Left lobe of liver (tissue), 2 donors: ENCODE measurements around the gene KLHDC4. TPM values are rescaled to one million over a fixed set of nuclear protein-coding genes. Genes with fewer than 3 reads are reported as not detected.
A peak's percentile ranks its signal among the peaks of the same experiment; 100 is the strongest.
"Not testable (repeated sequence)": the region's sequence is repeated elsewhere in the genome, so short reads cannot be mapped to it uniquely, and the experiment has no call there.

Source experiments
- ATAC-seq: fragments of 200-7000 bp; cut with Tn5 transposase; one replicate; pipeline ENCODE4 v1.9.1; 2020; ENCODE audit warnings: mild to moderate bottlenecking, moderate library complexity
- DNase-seq: peaks from one replicate; pipeline ENCODE4 v3.0.0-alpha.2; 2020; ENCODE audit warnings: low spot score
- total RNA-seq: library from RNA; stranded (reverse); gene quantifications from one replicate; pipeline ENCODE4 v1.2.1, GENCODE V29; 2021
- donor health status: DM: no; HTN: no; CAD: no; lungs with moderate emphysema.
- donor health status: DM: no; HTN: yes; CAD: no.

Gene KLHDC4
- total RNA-seq, 1 donor from 2014 or later = 17.2 TPM

DNA sequence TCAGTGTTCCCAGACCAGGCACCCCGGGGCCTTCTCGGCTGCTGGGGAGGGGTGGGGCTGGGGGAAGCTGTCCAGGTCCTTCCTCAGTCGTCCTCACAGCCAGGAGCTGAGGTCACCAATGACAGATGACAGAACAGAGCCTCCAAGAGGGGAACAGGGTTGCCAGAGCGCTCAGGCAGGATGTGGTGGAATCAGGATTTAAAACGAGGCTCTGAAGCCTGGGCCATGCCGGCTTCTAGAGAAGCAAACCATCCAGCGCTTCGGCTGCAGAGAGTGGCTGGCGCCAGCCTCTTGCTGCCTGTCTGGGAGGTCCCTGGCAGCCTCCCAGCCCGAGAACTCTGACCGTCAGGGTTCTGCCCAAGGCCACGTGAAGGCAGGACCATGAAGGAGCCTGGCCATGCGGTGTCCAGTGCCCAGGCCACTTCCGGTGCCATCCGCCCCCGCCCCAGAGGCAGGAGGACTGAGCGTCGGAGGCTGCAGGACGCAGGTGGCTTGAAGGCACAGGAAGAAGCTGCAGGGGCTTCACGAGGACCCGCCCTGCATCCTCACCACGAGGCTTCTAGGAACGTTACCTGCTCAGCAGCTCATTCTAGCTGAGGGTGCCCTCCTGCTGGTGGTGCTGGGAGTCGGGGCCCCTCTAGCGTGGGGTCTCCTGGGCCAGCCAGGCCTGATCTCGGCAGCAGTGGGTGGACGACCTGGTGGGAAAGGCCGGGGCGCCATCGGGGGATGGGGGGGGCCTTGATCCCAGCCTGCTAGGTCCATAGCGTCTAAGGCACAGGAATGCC lies 78.5 kb downstream of the KLHDC4 start:
- DNase-seq = no peak
- ATAC-seq = no peak

DNA sequence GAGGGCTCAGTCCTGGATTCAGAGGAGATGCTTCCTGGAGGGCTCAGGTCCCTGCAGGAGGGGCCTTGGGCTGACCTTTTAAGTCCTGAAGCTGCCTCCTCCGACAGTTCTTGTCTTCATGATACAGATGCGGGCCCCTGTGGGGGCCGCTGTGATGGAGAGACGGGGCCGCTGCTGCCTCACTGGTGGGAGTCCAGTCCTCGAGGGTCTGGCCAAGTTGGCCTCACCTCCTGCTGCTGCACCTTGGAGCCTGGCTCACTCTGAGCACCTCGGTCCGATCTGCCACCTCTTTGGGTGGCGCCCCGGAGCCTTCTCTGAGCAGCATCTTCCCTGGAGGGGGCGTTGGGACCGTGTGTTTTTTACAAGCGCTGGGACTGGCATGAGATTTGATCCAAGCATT lies 79.1 kb downstream of the KLHDC4 start:
- no peak for DNase-seq
- ATAC-seq = no peak

GRCh38 chr16:87685766-87686165 lies 80.0 kb downstream of the KLHDC4 start:
- no peak for DNase-seq

DNA sequence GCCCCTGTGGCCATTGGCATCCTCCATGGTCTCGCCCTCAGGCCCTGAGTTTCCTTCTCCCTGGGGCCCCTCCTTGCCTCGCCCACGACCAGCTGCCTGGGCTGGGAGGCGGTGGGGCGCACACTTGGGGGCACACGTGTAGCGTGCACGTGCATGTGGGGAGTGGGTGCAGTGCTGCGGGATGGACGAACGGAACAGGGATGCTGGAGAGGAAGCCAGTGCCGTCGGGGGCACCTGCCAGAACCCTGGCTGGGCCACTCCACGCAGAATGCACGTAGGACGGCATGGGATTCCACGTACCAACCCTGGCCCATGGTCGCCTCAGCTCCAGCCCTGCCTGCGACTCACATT lies 80.4 kb downstream of the KLHDC4 start:
- ATAC-seq (no peak), DNase-seq (no peak)

More at GRCh38 chr16:87685766-87686165, 80.0 kb downstream of the KLHDC4 start:
- no peak for ATAC-seq

GRCh38 chr16:87684711-87685404 lies 80.9 kb downstream of the KLHDC4 start:
- DNase-seq (no peak), ATAC-seq (no peak)

DNA sequence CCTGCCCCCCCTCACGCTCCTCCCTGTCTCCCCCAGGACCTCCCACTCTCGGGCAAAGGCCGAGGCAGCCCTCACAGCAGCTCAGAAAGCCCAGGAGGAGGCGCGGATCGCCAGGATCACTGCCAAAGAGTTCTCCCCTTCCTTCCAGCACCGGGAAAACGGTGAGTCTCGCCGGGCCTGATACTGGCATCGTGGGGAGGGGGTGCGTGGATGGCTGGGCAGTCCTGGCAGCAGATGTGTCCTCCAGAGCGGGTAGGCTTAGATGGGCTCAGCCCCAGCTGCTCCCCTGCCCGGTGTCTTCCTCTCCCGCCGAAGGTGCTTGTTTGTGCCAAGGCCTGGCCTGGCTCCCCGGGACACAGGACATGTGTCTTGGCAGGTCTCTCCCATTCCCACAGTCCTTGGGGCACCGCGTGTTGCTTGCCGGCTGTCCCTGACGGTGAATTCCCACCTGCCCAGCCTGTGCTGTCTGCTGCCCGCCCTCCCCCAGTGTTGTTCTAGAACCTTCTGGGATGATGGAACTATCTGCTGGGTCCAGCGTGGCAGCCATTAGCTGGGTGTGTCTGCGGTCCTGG lies 81.6 kb downstream of the KLHDC4 start:
- ATAC-seq = no peak
- no peak for DNase-seq

DNA sequence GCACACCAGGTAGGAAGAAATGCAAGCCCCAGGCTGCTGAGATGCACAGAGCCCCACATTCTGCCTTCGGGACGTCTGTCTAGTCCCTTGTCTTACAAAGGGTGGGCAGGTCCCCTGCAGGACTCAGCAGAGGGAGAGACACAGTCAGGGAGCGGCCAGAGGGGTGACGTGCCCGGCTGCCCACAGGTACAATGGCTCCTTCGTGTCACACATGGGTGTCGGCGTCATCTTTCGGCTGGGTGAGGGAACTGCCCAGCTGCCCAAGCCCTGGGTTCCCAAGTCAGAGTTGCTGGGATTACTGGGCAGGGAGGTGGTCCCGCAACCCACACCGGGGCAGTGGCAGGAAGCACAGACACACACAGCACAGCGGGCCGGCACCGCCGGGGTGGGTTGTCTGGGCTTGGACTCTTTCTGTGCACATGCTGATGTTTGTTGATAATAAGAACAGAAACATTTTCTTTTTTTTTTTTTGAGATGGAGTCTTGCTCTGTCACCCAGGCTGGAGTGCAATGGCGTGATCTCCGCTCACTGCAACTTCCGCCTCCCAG lies 82.9 kb downstream of the KLHDC4 start:
- DNase-seq = no peak
- ATAC-seq = no peak

- DNase-seq = no peak
These were observed 83.7 kb downstream of the KLHDC4 start for GRCh38 chr16:87681981-87682570.

GRCh38 chr16:87681051-87681602 lies 84.7 kb downstream of the KLHDC4 start:
- ATAC-seq, DNase-seq: not testable (repeated sequence)

More at GRCh38 chr16:87681981-87682570, 83.7 kb downstream of the KLHDC4 start:
- ATAC-seq = no peak

GRCh38 chr16:87680272-87680644 lies 85.5 kb downstream of the KLHDC4 start:
- no peak for ATAC-seq
- DNase-seq = no peak

DNA sequence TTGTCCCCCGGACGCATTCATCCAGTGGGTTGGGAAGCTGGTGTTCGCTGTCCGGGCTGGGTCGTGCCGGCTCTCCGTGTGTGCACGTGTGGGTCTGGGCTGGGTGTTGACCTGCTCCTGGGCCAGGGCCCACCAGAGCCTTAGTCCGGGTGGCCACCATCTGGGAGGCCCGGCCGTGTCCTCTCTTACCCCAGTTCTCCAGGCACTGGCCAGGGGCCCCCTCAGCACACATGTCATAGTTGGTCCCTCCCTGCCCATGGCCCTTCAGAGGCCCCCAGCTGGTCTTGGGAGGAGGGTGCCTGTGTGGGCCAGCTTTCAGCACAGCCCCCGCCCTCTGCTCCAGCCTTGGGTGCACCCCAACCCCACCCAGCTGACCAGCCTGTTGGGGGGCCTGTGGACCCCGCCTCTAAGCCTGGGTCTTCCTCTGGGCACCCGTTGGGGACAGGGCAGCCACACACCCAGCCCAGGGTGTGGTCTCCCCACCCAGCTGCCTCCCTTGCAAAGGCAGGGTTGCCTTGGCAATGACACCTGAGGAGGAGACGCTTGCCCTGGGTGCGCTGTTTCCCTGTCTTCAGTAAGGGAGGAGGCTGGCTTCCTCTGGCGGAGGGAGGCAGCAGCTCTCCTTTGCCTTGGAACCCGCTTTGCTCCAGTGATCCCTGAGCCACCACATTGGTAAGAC lies 86.1 kb downstream of the KLHDC4 start:
- DNase-seq (no peak), ATAC-seq (no peak)

GRCh38 chr16:87678618-87679017 lies 87.2 kb downstream of the KLHDC4 start:
- DNase-seq = no peak

DNA sequence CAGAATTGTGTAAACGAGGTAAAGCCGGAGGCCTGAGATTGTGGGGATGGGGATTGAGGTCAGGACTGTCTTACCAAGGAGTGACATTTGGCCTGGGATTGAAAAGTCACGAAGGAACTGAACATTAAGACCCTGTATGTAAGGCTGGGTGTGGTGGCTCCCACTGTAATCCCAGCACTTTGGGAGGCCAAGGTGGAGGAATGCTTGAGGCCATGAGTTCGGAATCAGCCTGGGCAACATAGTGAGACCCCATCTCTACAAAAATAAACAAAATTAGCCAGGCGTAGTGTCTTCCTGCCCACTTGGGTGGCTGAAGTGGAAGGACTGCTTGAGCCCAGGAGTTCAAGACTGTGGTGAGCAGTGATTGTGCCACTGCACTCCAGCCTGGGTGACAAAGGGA lies 88.0 kb downstream of the KLHDC4 start:
- no peak for DNase-seq
- no peak for ATAC-seq

More at GRCh38 chr16:87678618-87679017, 87.2 kb downstream of the KLHDC4 start:
- ATAC-seq = no peak

GRCh38 chr16:87675111-87675719 lies 90.6 kb downstream of the KLHDC4 start:
- no peak for DNase-seq
- ATAC-seq = peak; percentile 21

- no peak for ATAC-seq
- no peak for DNase-seq
These were observed 91.4 kb downstream of the KLHDC4 start for GRCh38 chr16:87674419-87674818.

DNA sequence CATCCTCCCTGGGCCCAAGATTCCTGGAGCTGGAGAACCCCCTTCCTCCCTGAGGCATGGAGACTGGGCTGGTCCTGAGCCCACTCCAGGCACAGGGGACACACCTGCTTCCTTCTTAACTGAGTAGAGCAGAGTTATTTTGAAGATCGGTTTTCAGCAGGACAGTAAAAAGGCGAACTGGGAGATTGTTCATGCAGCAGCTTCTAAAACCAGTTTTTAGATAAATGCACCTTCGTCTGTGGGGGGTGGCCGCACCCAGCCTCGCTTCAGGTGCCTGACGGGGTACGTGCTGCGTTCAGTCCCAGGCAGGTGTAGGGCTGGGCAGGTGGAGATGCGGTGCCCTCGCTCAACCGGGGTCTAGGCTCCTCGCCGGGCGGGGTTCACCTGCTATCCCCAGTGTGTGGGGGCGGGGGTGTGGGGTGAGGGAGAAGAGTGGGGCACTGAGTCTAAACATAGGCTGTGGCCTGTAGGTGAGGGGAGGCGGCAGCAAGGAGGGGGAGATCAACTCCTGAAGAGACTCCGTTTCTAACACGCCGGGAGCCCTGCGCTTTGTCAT lies 94.0 kb downstream of the KLHDC4 start:
- DNase-seq (no peak), ATAC-seq (no peak)

GRCh38 chr16:87671221-87671620 lies 94.6 kb downstream of the KLHDC4 start:
- ATAC-seq (no peak), DNase-seq (no peak)

- DNase-seq (no peak), ATAC-seq (no peak)
These were observed 96.1 kb downstream of the KLHDC4 start for GRCh38 chr16:87669672-87670071.

DNA sequence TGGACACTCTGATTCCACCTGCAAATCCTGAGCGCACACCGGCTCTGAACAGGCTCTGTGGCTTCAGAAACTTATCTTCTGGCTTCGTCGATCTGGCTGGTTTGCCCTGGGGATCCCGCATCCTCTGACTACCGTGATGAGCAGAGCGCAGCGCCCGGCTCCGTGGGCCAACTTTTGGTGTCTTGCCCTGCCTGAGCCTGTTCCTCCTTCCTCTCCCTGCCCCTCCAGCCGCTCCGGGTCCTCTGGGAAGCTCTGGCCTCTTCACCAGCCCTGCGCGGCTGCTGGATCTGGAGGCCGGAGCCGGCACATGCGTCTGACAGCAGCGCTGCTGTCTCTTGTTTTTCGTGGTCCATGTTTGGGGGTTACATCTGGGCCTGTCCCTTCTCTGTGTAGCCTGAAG lies 97.8 kb downstream of the KLHDC4 start:
- DNase-seq = no peak
- ATAC-seq = no peak

DNA sequence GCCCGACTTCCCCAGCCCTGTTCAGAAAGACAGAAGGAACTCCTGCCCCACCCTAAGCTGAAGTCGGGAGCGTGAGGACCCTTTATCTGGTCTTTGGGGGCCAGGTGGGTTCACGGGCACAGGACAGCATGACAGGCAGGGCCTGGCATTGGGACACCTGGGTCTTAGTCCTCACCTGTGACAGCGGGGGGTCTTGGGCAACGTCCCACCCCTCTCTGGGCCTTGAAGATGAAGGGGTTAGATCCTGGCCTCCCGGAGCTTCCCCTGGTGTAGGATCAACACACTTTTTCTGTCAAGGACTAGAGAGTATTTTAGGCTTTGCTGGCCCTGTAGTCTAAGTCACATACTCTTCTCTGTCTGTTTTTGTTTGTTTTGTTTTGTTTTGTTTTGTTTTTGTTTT lies 98.3 kb downstream of the KLHDC4 start:
- ATAC-seq (no peak), DNase-seq (no peak)
